ENCODE data around the gene GLCCI1.
"Not testable (repeated sequence)": the region's sequence is repeated elsewhere in the genome, so short reads cannot be mapped to it uniquely, and the experiment has no call there.

Gene GLCCI1

GRCh38 chr7:8092140-8092539, 123.5 kb downstream of the GLCCI1 start:
- DNase-seq (ENCODE audit: low spot score) (no peak), FAIRE-seq (no peak)

DNA sequence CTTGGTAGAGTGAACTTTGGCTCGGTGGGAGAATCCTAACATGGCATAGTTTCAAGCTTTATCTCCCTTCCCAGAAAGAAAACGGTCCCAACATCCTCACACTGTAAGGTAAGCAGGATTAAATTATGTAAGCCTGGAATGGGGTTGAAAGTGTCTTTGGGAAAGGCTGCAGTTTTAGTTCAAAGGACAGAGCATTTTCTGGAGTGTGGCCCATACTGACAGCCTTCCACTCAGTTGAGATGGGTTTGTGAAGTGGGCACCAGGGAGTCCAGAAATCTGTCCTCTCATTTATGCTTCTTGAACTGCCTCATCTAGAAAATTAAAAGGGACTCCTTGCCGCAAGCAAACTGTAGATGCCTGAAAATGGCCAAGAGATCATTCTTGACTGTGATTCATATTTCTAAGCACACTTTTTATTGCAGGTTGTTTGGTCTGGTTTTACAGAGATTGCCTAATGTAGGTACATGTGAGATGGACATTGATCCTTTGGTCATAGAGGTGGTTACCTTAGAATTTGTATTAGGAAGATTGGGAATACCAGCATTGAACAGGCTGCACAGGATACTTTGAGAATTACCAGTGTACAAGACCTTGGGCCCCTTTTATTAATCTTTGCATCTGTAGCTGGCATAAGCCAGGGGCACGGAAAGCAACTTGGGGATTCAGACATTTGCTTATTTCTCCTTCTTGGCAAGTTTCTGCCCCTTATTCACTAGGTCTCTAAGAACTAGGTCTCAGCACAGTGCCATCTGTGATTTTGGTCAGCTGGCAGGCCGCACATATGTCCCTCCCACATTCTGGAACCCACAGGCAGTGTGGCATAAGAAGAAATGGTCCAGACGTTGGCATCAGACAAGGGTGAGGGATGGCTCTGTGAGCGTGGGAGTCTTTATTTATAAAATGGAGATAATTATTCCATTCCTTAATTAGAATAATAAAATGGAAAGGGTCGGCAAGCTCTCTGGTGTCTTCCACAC, 125.9 kb downstream of the GLCCI1 start:
- FAIRE-seq (no peak), DNase-seq (ENCODE audit: low spot score) (no peak)

- not testable (repeated sequence) for DNase-seq (ENCODE audit: low spot score)
Observed at GRCh38 chr7:8101292-8101691, 132.7 kb downstream of the GLCCI1 start.

GRCh38 chr7:8103282-8103681, 134.7 kb downstream of the GLCCI1 start:
- no peak for DNase-seq (ENCODE audit: low spot score)
- no peak for FAIRE-seq

More at GRCh38 chr7:8101292-8101691, 132.7 kb downstream of the GLCCI1 start:
- not testable (repeated sequence) for FAIRE-seq

- peak; percentile 23 for FAIRE-seq
- DNase-seq (ENCODE audit: low spot score): no peak
Observed at GRCh38 chr7:8105449-8106095, 137.0 kb downstream of the GLCCI1 start.

DNA sequence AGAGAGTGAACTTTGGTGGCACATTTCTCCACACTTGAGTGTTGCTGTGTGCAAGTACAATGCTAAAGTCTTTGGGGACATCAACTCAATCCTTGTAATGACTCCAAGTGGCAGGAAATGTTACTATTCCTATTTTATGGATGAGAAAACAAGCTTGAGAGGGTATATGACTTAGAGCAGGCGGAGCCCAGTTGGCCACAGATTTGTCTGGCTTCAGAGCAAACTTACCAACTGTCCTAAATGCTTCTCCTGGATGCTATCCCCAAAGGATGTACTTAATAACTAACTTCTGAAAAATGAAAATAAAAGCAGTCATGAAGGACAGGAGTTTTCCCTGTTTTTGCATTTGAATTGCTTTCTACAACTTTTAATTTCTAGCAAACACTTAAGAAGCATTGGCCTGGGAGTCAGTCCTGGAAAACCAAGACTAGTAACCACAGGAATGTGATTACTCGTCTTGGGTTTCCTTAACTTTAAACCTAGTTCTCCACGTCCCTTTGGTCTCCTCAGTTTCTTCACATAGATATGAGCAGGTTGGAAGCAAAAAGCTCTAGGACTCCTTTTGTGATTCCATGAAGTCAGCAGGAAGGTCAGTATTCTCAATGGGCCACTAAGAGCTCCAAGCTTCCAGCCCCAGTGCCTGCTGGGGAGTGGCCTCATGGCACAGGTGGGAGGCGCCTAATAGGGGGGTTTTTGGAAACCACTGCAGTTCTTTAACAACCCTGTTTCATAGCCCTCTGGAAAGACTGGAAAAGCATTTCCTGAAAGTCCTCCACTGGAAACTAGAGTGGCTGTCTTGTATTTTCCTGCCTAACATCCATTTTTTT, 140.8 kb downstream of the GLCCI1 start:
- no peak for FAIRE-seq
- peak; percentile 61 for DNase-seq (ENCODE audit: low spot score)

DNA sequence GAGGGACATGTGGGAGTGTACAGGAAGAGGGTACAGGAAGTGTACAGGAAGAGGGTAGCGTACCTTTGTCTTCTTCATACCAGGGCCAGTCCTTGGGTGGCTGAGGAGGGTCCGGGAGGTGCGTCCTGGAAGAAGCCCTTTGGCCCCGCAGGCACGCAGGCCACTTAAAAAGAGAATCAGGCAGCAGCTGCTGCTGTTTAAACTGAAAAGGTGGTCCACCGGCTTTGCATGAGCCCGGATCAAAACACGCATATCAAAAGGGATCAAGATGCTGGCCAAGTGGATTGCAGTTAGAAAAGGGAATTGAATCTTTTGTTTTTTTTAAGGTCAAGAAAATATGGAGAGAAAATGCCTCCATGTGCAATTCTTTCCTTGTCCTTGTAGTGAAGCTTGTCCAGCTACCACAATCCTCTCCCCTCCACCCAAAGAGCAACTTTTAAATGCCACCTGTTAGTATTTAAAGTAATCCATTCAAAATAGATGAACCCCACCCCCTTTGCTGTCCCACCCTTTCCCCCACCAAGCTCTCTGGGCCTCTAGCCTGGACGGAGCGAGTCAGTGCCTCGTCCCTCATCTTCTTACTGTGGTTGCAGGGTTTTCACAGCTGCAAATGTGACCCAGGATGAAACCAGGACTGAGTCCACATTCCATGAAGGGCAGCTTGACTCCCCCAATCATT, 142.8 kb downstream of the GLCCI1 start:
- FAIRE-seq: no peak
- no peak for DNase-seq (ENCODE audit: low spot score)

GRCh38 chr7:8112685-8113084, 144.1 kb downstream of the GLCCI1 start:
- no peak for DNase-seq (ENCODE audit: low spot score)
- no peak for FAIRE-seq

- FAIRE-seq (peak; percentile 42), DNase-seq (ENCODE audit: low spot score) (no peak)
Observed at GRCh38 chr7:8113184-8113583, 144.6 kb downstream of the GLCCI1 start.

DNA sequence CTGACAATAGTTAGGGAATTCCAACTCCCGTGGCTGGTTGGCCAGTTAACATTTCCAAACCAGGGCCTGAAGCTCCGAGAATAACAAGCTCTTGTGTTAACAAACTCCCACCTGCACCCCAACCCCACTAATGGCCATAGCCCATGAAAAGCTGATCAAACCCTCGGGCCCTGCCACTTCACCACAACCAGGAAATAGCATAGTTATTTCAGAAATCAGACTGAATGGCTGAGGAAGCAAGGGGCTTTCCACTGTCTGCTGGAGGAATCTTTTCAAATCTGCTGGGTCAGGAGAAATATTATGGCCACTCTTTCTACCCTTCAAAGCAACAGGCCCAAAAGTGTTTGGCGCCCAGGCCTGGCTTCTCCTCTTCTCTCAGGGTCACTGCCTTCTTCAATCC, 145.6 kb downstream of the GLCCI1 start:
- no peak for DNase-seq (ENCODE audit: low spot score)
- FAIRE-seq: peak; percentile 40

- FAIRE-seq (no peak), DNase-seq (ENCODE audit: low spot score) (no peak)
Observed at GRCh38 chr7:8115547-8116402, 147.2 kb downstream of the GLCCI1 start.

DNA sequence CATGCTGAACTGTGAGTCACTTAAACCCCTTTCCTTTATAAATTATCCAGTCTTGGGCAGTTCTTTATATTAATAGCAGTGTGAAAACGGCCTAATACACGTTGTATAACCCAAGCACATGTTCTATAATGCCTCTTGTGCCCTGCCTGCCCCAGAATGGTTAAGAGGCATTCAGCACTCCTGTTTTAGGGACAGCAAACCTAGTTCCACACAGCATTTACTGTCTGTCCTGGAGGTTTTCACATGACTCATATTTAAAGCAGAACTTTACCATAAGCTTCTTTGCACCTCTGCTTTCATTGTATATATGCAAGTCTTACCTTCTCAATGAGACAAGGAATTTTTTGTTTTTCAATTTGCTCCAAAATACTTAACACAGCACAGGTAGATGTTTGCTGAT, 148.6 kb downstream of the GLCCI1 start:
- no peak for DNase-seq (ENCODE audit: low spot score)
- FAIRE-seq: no peak

DNA sequence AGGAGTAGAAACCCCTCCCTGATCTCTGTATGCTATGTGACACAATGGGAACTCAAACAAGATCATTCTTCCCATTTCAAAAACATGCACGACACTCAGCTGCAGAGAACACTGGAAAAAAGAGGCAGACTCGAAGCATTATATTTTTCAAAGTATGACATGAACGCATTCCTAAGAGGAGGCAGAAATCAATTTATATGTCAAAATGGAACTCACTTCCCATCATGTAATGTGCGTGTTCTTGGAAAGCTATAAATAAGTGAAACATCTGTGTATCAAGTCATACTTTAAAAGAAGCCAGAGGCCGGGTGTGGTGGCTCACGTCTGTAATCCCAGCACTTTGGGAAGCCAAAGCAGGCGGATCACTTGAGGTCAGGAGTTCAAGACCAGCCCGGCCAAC, 150.7 kb downstream of the GLCCI1 start:
- FAIRE-seq (no peak), DNase-seq (ENCODE audit: low spot score) (no peak)

DNA sequence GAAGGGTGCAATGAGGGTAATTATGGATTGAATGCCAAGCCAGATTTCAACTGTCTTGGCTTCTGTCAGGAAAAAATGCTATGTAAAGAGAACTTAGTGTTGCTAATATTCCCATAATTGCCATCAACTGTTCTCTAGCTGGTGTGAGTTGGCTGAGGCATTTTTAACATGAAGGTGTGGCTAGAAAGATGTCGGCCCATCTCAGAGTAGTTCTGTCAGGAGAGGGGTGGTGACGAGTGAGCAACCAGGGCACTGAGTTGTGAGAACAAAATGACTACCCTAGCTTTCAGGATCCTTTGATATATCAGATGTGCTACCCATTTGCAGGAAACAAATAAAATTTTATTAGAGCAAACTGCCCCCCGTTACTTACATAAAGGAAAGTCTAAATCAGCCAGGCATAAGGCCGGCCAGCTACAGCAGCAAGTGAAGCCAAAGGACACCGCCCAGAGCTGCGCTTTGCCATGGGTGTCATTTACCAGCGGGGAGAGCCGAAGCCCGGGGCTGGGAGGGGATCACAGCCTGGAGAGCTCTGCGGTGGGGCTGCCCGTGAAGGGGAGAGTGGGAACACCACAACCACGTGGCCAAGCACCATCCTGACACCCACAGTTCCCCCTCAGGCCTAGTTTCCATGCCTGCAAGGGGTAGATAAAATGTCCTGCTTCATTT, 151.9 kb downstream of the GLCCI1 start:
- no peak for FAIRE-seq

GRCh38 chr7:8121243-8121642, 152.6 kb downstream of the GLCCI1 start:
- DNase-seq (ENCODE audit: low spot score) (no peak), FAIRE-seq (no peak)

More for the DNA sequence above, 151.9 kb downstream of the GLCCI1 start:
- no peak for DNase-seq (ENCODE audit: low spot score)

- FAIRE-seq (peak; percentile 52), DNase-seq (ENCODE audit: low spot score) (no peak)
Observed at GRCh38 chr7:8125680-8126444, 157.3 kb downstream of the GLCCI1 start.

GRCh38 chr7:8126601-8127167, 158.1 kb downstream of the GLCCI1 start:
- DNase-seq (ENCODE audit: low spot score) (no peak), FAIRE-seq (no peak)

Data from urothelium cell line (cell line).